Neural cell (in vitro differentiated cells): ENCODE data around the gene PRSS27. TPM values are rescaled to one million over a fixed set of nuclear protein-coding genes. Genes with fewer than 3 reads are reported as not detected.

Experiments used
- H2AFZ ChIP-seq: fragments of 200-600, 300-800 bp; sonication (generic), shearing (Covaris generic); 2 replicates; pipeline ENCODE4 v1.6.0; 2014; ENCODE audit warnings: low read depth, mild to moderate bottlenecking, antibody characterized with exemption, low read length, moderate library complexity
- H3F3A ChIP-seq: fragments of 200-600 bp; shearing (Covaris generic); 2 replicates; pipeline ENCODE4 v1.6.1; 2016; ENCODE audit warnings: mild to moderate bottlenecking, moderate library complexity, mixed read lengths, antibody characterized with exemption, low read length; ENCODE audit not compliant: insufficient read depth, poor library complexity, severe bottlenecking
- H3K27ac ChIP-seq: fragments of 200-600, 300-800 bp; sonication (generic), shearing (Covaris generic); 2 replicates; pipeline ENCODE4 v1.5.1; 2014; ENCODE audit warnings: mild to moderate bottlenecking, low read length, moderate library complexity
- H3K27me3 ChIP-seq: fragments of 300-800, 200-600 bp; sonication (generic), shearing (Covaris generic); 2 replicates; pipeline ENCODE4 v1.6.0; 2014; ENCODE audit warnings: mild to moderate bottlenecking, low read depth, low read length, moderate library complexity; ENCODE audit not compliant: insufficient read depth
- H3K36me3 ChIP-seq: fragments of 300-800, 200-600 bp; sonication (generic), shearing (Covaris generic); 2 replicates; pipeline ENCODE4 v1.5.1; 2014; ENCODE audit warnings: mild to moderate bottlenecking, antibody characterized with exemption, low read length, moderate library complexity; ENCODE audit not compliant: insufficient read depth
- H3K4me2 ChIP-seq: fragments of 300-800, 200-600 bp; sonication (generic), shearing (Covaris generic); 2 replicates; pipeline ENCODE4 v1.6.0; 2014; ENCODE audit warnings: mild to moderate bottlenecking, low read length
- H3K4me3 ChIP-seq: fragments of 300-800, 200-600 bp; sonication (generic), shearing (Covaris generic); 2 replicates; pipeline ENCODE4 v1.5.1; 2014; ENCODE audit warnings: mild to moderate bottlenecking, low read length, moderate library complexity
- H3K79me2 ChIP-seq: fragments of 200-600 bp; shearing (Covaris generic); replicated peaks from 2 replicates; pipeline ENCODE4 v1.6.0; 2014; ENCODE audit warnings: mild to moderate bottlenecking, low read length, moderate library complexity; ENCODE audit not compliant: insufficient read depth
- H3K9ac ChIP-seq: fragments of 300-800, 200-600 bp; sonication (generic), shearing (Covaris generic); 2 replicates; pipeline ENCODE4 v1.6.1; 2016; ENCODE audit warnings: mild to moderate bottlenecking, low read length, mixed read lengths
- H3K9me2 ChIP-seq: fragments of 200-600 bp; shearing (Covaris generic); 2 replicates; pipeline ENCODE4 v1.6.1; 2016; ENCODE audit warnings: mild to moderate bottlenecking, low read length, mixed read lengths; ENCODE audit not compliant: insufficient read depth
- H3K9me3 ChIP-seq: fragments of 200-600, 300-800 bp; sonication (generic), shearing (Covaris generic); 2 replicates; pipeline ENCODE4 v1.6.1; 2016; ENCODE audit warnings: mild to moderate bottlenecking, mixed run types, low read length, moderate library complexity, mixed read lengths
- H4K20me1 ChIP-seq: fragments of 200-600 bp; shearing (Covaris generic); 2 replicates; pipeline ENCODE4 v1.6.1; 2016; ENCODE audit warnings: mild to moderate bottlenecking, mixed run types; ENCODE audit not compliant: insufficient read depth
- CTCF ChIP-seq: fragments of 450-650 bp; IDR thresholded peaks from 2 replicates; pipeline ENCODE4 v1.5.1; 2014; ENCODE audit warnings: antibody characterized with exemption, mild to moderate bottlenecking, moderate library complexity; ENCODE audit not compliant: poor library complexity, severe bottlenecking
- EP300 ChIP-seq: fragments of 450-650 bp; conservative IDR thresholded peaks from 2 replicates; pipeline ENCODE4 v1.6.1; 2014; ENCODE audit warnings: antibody characterized with exemption, mild to moderate bottlenecking, moderate library complexity; ENCODE audit not compliant: poor library complexity, severe bottlenecking
- EZH2 ChIP-seq: fragments of 200-600, 300-800 bp; shearing (Covaris generic), sonication (generic); IDR thresholded peaks from 2 replicates; pipeline ENCODE4 v1.6.1; 2014; ENCODE audit warnings: antibody characterized with exemption, low read length, borderline replicate concordance, mild to moderate bottlenecking; ENCODE audit not compliant: insufficient read depth, poor library complexity, severe bottlenecking
- MXI1 ChIP-seq: fragments of 450-650 bp; conservative IDR thresholded peaks from 2 replicates; pipeline ENCODE4 v1.6.1; 2014; ENCODE audit warnings: antibody characterized with exemption, mild to moderate bottlenecking; ENCODE audit not compliant: poor library complexity, severe bottlenecking
- POLR2AphosphoS5 ChIP-seq: IDR thresholded peaks from 2 replicates; pipeline ENCODE4 v1.6.1; 2012
- RAD21 ChIP-seq: fragments of 450-650 bp; conservative IDR thresholded peaks from 2 replicates; pipeline ENCODE4 v1.6.1; 2014; ENCODE audit warnings: antibody characterized with exemption, mild to moderate bottlenecking, moderate library complexity
- REST ChIP-seq: IDR thresholded peaks from 2 replicates; pipeline ENCODE4 v1.6.1; 2012; ENCODE audit warnings: borderline replicate concordance
- SMC3 ChIP-seq: fragments of 450-650 bp; conservative IDR thresholded peaks from 2 replicates; pipeline ENCODE4 v1.6.1; 2014; ENCODE audit warnings: antibody characterized with exemption, mild to moderate bottlenecking, moderate library complexity; ENCODE audit not compliant: poor library complexity
- TAF1 ChIP-seq: IDR thresholded peaks from 2 replicates; pipeline ENCODE4 v1.6.1; 2012; ENCODE audit warnings: low read depth
- polyA plus RNA-seq: library from polyadenylated mRNA; depleted of rRNA; stranded (reverse); fragments of >200 nt; gene quantifications from 2 replicates; pipeline ENCODE4 v1.2.3, GENCODE V29; 2014

The PRSS27 gene
- polyA plus RNA-seq, 1 donor from 2014 or later, result 5.9 TPM

GRCh38 chr16:2675714-2676113 is 44.3 kb downstream of the PRSS27 start:
- Histone ChIP-seq H3K27ac (no peak overlapping the region), H3K27me3 (no peaks in the 10 kb centered on the region), H3K4me2 (no peak overlapping the region), H3K36me3 (no peaks in the 10 kb centered on the region), H2AFZ (no peak overlapping the region), H3K9me3 (no peaks in the 10 kb centered on the region), H3K79me2 (peaks cover 8% of the 10 kb centered on the region), H3K4me3 (no peak overlapping the region), H3K9me2 (no peaks in the 10 kb centered on the region), H3K9ac (no peak overlapping the region), H3F3A (no peaks in the 10 kb centered on the region), H4K20me1 (no peaks in the 10 kb centered on the region)
- TF ChIP-seq MXI1, result no peak
- TF ChIP-seq EZH2, result no peak
- no peak for TF ChIP-seq RAD21
- TF ChIP-seq REST, result no peak
- no peak for TF ChIP-seq CTCF
- no peak for TF ChIP-seq TAF1
- TF ChIP-seq POLR2AphosphoS5, result no peak
- no peak for TF ChIP-seq SMC3
- no peak for TF ChIP-seq EP300

GRCh38 chr16:2675021-2675420 is 45.0 kb downstream of the PRSS27 start:
- Histone ChIP-seq H3K4me2 (no peak overlapping the region), H3K79me2 (peaks cover 8% of the 10 kb centered on the region), H3K9me3 (no peaks in the 10 kb centered on the region), H2AFZ (no peak overlapping the region), H3F3A (no peaks in the 10 kb centered on the region), H3K27me3 (no peaks in the 10 kb centered on the region), H3K4me3 (no peak overlapping the region), H3K9me2 (no peaks in the 10 kb centered on the region), H3K36me3 (no peaks in the 10 kb centered on the region), H3K27ac (no peak overlapping the region), H3K9ac (no peak overlapping the region), H4K20me1 (no peaks in the 10 kb centered on the region)
- TF ChIP-seq EP300 (no peak), SMC3 (no peak), CTCF (no peak), MXI1 (no peak), TAF1 (no peak), REST (no peak), POLR2AphosphoS5 (no peak), EZH2 (no peak), RAD21 (no peak)
